H1 (cell line): ENCODE results near the gene SLC24A4.

Experiments used
- CTCF ChIP-seq, 3 experiments: IDR thresholded peaks; 1 replicate in 2 of 3; 2 replicates in 1 of 3; pipeline versions ENCODE4 v1.5.1 to v1.6.1; 2011; ENCODE audit warnings: low read length in 3 of 3, mild to moderate bottlenecking in 3 of 3, inconsistent platforms in 2 of 3, low read depth in 1 of 3, moderate library complexity in 1 of 3; ENCODE audit not compliant: insufficient read depth in 1 of 3; ENCODE audit errors: control extremely low read depth in 1 of 3
- EP300 ChIP-seq, 2 experiments: IDR thresholded peaks; 1 replicate in 1 of 2; 2 replicates in 1 of 2; pipeline ENCODE4 v1.6.1; 2011 to 2012; ENCODE audit warnings: low read depth in 2 of 2, low read length in 2 of 2, mild to moderate bottlenecking in 2 of 2, borderline replicate concordance in 1 of 2, inconsistent platforms in 1 of 2, moderate library complexity in 1 of 2
- GABPA ChIP-seq: IDR thresholded peaks from 2 replicates; pipeline ENCODE4 v1.6.1; 2011; ENCODE audit warnings: mild to moderate bottlenecking, low read length, moderate library complexity, borderline replicate concordance; ENCODE audit not compliant: insufficient read depth
- MAX ChIP-seq: IDR thresholded peaks from 2 replicates; pipeline ENCODE4 v1.6.1; 2012; ENCODE audit warnings: inconsistent platforms
- POLR2A ChIP-seq, 2 experiments: IDR thresholded peaks; 1 replicate in 1 of 2; 2 replicates in 1 of 2; pipeline ENCODE4 v1.6.1; 2011; ENCODE audit warnings: low read depth in 2 of 2, low read length in 2 of 2, mild to moderate bottlenecking in 2 of 2; ENCODE audit errors: control extremely low read depth in 1 of 2
- POLR2AphosphoS5 ChIP-seq: IDR thresholded peaks from 2 replicates; pipeline ENCODE4 v1.6.1; 2011; ENCODE audit warnings: low read depth, low read length
- RBBP5 ChIP-seq: IDR thresholded peaks from 2 replicates; pipeline ENCODE4 v1.7.1; 2012; ENCODE audit warnings: low read depth, mild to moderate bottlenecking, inconsistent platforms, low read length, moderate library complexity, borderline replicate concordance
- RFX5 ChIP-seq: IDR thresholded peaks from 2 replicates; pipeline ENCODE4 v1.6.1; 2011; ENCODE audit warnings: low read depth, low read length, improper control_type of control experiment, borderline replicate concordance
- TAF1 ChIP-seq: IDR thresholded peaks from 2 replicates; pipeline ENCODE4 v1.6.1; 2011; ENCODE audit warnings: mild to moderate bottlenecking, low read depth, low read length
- USF2 ChIP-seq: IDR thresholded peaks from 2 replicates; pipeline ENCODE4 v1.6.1; 2011; ENCODE audit warnings: low read length, improper control_type of control experiment
- ZNF274 ChIP-seq: IDR thresholded peaks from 2 replicates; pipeline ENCODE4 v1.7.0; 2012; ENCODE audit warnings: low read length, borderline replicate concordance; ENCODE audit errors: extremely low read depth

GRCh38 chr14:92494512-92494911 lies 171.5 kb downstream of the SLC24A4 start:
- no peak for TF ChIP-seq CTCF (IDR thresholded peaks at IDR 0.05; ENCODE audit: control extremely low read depth in 1 of 3, insufficient read depth in 1 of 3, low read depth in 1 of 3, low read length in 3 of 3)
- TF ChIP-seq POLR2AphosphoS5, result no peak
- TF ChIP-seq POLR2A (IDR thresholded peaks at IDR 0.05; ENCODE audit: control extremely low read depth in 1 of 2, low read depth in 2 of 2, low read length in 2 of 2), result no peak
- TF ChIP-seq ZNF274, result no peak
- no peak for TF ChIP-seq RBBP5
- no peak for TF ChIP-seq RFX5
- no peak for TF ChIP-seq EP300 (IDR thresholded peaks at IDR 0.05; ENCODE audit: borderline replicate concordance in 1 of 2, low read depth in 2 of 2, low read length in 2 of 2)
- TF ChIP-seq GABPA, result no peak
- TF ChIP-seq TAF1, result no peak
- TF ChIP-seq USF2, result no peak
- no peak for TF ChIP-seq MAX
